Heart left ventricle (tissue), 13 donors: ENCODE data around the gene RBMS3.

ENCODE experiments used
- CTCF ChIP-seq, 12 donors: fragments of 200-600 bp; sonication (generic) in 4 of 12; IDR thresholded peaks; one replicate each; pipeline versions ENCODE4 v1.5.0 to v1.8.0; 2018 to 2022; ENCODE audit warnings: antibody characterized with exemption in 12 of 12, mild to moderate bottlenecking in 5 of 12
- POLR2A ChIP-seq, 2 donors: fragments of 450-650 bp; IDR thresholded peaks; one replicate each; pipeline ENCODE4 v1.6.1; 2017; ENCODE audit warnings: antibody characterized with exemption in 2 of 2, mild to moderate bottlenecking in 2 of 2, moderate library complexity in 2 of 2
- donor health status: ischemic (EF 13 %, LVEDD 7.1; RV severe dilation, severe dysfunction).
- donor health status: DM: no; HTN: yes; CAD: no.
- donor health status: DM: no; HTN: no; CAD: no.
- donor health status: ischemic (EF 25% LVEDD 6.9; RV normal size, moderate dysfunction).
- donor health status: ischemic (EF 25% LVEDD 5.7; RV mildly dilated, moderate dysfunction).
- donor health status: ischemic (EF 35%, LVEDD 5.7; RV mildly dilated, moderate dysfunction).
- donor health status: nonischemic (EF 11% LVEDD 7.7; RV severe dilation, severe dysfunction).
- donor health status: DM: yes; HTN: yes; CAD: no.
- donor health status: PGD.
- donor health status: ischemic (EF 29% LVEDD 5.4; RV normal size, mild dysfunction).
- donor health status: nonischemic (EF 23%, LVEDD 6.1; RV moderate dilation, normal function).

GRCh38 chr3:29552051-29552450, 271.2 kb downstream of the RBMS3 start:
- TF ChIP-seq CTCF (IDR thresholded peaks at IDR 0.05) (no peak), POLR2A (IDR thresholded peaks at IDR 0.05) (no peak)
